Measurements from ENCODE around the gene DCAF5. TPM values are rescaled to one million over a fixed set of nuclear protein-coding genes. Genes with fewer than 3 reads are reported as not detected.
A peak's percentile ranks its signal among the peaks of the same experiment; 100 is the strongest.

Gene DCAF5
- total and polyA plus RNA-seq, 2 of the 8 experiments (the other 6 are each of a cell fraction or from before 2014, with no cell fraction given), result 24.3 to 31.0 TPM

GRCh38 chr14:69151458-69152180 is 1.3 kb downstream of the DCAF5 start (continued):
- TF ChIP-seq RAD21 (IDR thresholded peaks at IDR 0.05 in 1 of 2, conservative IDR thresholded peaks at IDR 0.05 in 1 of 2; ENCODE audit: low read depth in 2 of 2, low read length in 2 of 2) (peak; percentile 46 to 67; a peak in 3 of 4 replicates), ATF3 (IDR thresholded peaks at IDR 0.05; ENCODE audit: insufficient read depth, low read depth, low read length) (no peak), POU5F1 (IDR thresholded peaks at IDR 0.05; ENCODE audit: low read depth, low read length) (no peak), EP300 (IDR thresholded peaks at IDR 0.05; ENCODE audit: borderline replicate concordance in 1 of 2, low read depth in 2 of 2, low read length in 2 of 2) (peak in 1 of 2 experiments; percentile 69; a peak in 1 of 3 replicates), CBX8 (IDR thresholded peaks at IDR 0.05; ENCODE audit: borderline replicate concordance, low read depth, low read length) (no peak), USF2 (IDR thresholded peaks at IDR 0.05; ENCODE audit: low read length) (no peak), GABPA (IDR thresholded peaks at IDR 0.05; ENCODE audit: borderline replicate concordance, insufficient read depth, low read length) (no peak), TEAD4 (IDR thresholded peaks at IDR 0.05; ENCODE audit: low read depth, low read length) (no peak; the same call in 1 of the 2 replicates), BCL11A (IDR thresholded peaks at IDR 0.05; ENCODE audit: low read depth in 2 of 2, low read length in 2 of 2) (no peak), PHF8 (conservative IDR thresholded peaks at IDR 0.05; ENCODE audit: low read depth, low read length) (peak; percentile 92), ATF2 (IDR thresholded peaks at IDR 0.05; ENCODE audit: low read length) (0 out of 2 replicates have a peak, but pooled peaks have one; percentile 29), SUZ12 (IDR thresholded peaks at IDR 0.05; ENCODE audit: low read length) (no peak), GTF2F1 (IDR thresholded peaks at IDR 0.05; ENCODE audit: borderline replicate concordance, low read depth, low read length) (no peak), RBBP5 (IDR thresholded peaks at IDR 0.05; ENCODE audit: borderline replicate concordance, low read depth, low read length) (peak; percentile 51; the same call in 1 of the 2 replicates), RNF2 (IDR thresholded peaks at IDR 0.05; ENCODE audit: borderline replicate concordance, low read depth, low read length, missing control alignments, poor library complexity, severe bottlenecking) (no peak), BRCA1 (IDR thresholded peaks at IDR 0.05; ENCODE audit: low read depth, low read length) (no peak), RFX5 (IDR thresholded peaks at IDR 0.05; ENCODE audit: borderline replicate concordance, low read depth, low read length) (peak; percentile 59; the same call in 1 of the 2 replicates)
